KOPT-K1 (cell line): ENCODE measurements around the gene PDIA2.

Source experiments
- H3K27ac ChIP-seq: fragments of 200-600 bp; sonication (generic); 2 replicates; pipeline ENCODE4 v1.5.1; 2016; ENCODE audit warnings: antibody characterized with exemption, mild to moderate bottlenecking, low read depth, low read length; ENCODE audit not compliant: poor library complexity, severe bottlenecking
- H3K36me3 ChIP-seq: fragments of 200-600 bp; sonication (generic); 2 replicates; pipeline ENCODE4 v1.5.1; 2017; ENCODE audit warnings: antibody characterized with exemption, mild to moderate bottlenecking, low read length, moderate library complexity; ENCODE audit not compliant: insufficient read depth
- H3K9me3 ChIP-seq: fragments of 200-600 bp; sonication (generic); 2 replicates; pipeline ENCODE4 v1.5.1; 2017; ENCODE audit warnings: antibody characterized with exemption, low read length, mild to moderate bottlenecking; ENCODE audit not compliant: insufficient read depth, poor library complexity, severe bottlenecking

PDIA2 gene

DNA sequence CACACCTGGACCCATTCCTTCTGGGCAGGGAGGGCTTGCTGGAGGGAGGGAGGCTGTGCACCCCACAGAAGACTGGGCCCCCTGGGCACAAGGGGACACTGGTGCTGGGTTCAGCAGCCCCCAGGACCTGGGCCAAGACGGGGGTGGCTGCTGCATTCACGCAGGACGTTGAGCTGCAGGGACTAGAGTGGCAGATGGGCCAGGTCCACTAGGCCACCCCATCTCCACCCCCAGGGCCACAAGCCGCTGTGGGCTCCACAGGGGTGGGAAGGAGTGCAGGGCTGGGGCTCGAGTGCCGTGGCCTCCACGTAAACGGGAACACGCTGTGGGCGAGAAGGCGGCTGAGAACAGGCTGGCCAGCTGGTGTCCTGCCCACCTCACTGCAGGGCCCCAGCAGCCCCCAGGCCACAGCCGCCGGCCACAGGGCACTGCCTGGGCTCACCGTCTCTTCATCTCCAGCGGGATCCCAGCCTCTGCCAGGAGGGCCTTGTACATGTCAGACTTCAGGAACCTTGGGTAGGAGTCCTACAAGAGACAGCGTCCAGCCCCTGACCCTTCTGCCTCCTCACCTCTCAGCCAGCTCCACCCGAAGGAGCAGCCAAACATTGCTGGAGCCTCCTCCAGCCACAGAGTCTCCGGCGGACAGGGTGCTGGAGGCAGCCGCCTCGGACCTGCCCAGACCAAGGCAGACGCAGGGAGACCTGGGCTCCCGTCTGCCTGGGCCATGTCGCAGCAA is 13.7 kb upstream of the PDIA2 start:
- no peaks in the 10 kb centered on the region for H3K9me3 ChIP-seq
- no peak overlapping the region for H3K27ac ChIP-seq
- peaks cover 10% of the 10 kb centered on the region; the same call in 1 of the 2 replicates for H3K36me3 ChIP-seq

DNA sequence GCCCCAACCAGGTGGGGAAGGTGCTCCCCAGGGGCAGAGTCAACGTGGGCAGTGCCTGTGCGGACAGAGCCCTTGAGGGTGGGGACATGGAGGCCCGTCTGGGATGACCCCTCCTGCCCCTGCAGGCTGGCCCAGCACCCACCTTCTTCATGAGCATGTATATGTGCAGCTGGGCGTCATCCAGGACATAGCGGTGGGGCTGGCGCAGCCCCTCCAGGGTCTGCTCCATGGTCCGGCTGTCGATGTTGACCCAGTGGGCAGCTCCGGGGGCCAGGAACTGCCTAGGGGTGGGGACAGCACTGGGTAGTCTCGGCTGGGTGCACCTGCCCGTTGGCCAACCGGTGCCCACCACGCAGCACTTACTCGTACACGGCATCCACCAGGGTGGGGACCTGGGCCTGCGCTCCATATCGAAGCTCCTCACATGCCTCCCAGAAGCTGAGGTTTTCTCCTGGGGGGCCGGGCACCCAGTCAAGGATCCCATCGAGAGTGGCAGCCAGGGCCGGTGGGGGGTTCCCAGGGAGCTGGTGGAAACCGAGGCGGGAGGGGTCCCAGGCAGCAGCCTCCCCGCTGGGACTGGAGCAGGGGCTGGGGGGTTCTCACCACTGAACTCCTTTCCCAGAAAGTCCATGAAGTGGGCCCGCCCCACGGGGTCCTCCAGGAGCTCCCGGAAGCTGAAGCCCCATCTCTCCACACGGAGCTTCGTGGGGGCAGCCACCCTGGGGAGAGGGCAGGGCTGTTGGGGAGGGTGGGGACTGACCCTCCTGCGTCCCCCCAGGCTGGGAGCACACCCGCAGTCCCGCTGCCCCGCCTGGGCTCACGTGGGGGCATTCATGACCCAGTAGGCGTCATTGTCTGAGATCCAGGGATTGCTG is 12.3 kb upstream of the PDIA2 start:
- H3K27ac ChIP-seq = no peak overlapping the region
- H3K36me3 ChIP-seq = no peaks in the 10 kb centered on the region
- H3K9me3 ChIP-seq = no peaks in the 10 kb centered on the region

DNA sequence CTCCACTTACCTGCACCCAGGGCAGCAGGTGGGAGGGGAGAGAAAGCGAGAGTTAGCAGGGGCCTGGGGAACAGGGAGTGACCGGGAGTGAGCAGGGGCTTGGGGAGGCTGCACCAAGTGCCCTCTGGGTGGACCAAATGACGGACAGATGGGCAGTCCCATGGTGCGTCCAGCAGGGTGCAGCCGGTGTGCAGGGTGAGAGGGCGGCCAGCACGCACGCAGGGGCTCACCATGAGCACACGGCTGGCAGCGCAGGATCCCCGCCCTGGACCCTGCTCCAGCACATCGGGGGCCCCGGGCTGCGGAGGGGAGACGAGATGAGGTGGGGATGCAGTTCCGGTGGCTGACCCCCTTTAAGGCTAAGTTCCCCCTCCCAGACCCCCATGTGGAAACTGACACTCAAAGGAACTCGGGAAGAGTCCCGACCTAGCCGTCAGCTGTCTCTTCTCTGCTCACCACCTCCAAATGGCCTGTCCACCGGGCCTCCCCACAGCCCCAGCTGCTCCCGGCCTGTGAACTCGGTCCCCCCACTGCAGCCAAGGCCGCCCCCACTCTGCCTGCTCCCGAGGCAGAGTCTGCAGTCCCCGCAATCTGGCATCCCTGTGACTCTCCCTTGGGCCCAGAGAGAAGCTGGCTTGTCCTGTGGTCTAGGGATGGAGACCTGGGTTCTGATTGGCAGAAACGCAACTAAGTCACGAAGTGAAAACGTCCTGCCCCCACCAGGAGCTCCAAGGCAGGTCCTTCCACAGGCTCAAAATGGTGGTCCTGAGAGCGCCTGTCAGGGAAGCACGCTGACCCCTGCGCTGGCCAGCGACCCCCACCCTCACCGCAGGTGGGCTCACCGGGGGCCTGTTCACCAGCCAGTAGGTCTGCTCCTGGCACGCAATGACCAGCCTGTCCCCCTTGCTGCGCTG is 10.1 kb upstream of the PDIA2 start:
- Histone ChIP-seq H3K36me3 (no peaks in the 10 kb centered on the region), H3K27ac (no peak overlapping the region), H3K9me3 (no peaks in the 10 kb centered on the region)

DNA sequence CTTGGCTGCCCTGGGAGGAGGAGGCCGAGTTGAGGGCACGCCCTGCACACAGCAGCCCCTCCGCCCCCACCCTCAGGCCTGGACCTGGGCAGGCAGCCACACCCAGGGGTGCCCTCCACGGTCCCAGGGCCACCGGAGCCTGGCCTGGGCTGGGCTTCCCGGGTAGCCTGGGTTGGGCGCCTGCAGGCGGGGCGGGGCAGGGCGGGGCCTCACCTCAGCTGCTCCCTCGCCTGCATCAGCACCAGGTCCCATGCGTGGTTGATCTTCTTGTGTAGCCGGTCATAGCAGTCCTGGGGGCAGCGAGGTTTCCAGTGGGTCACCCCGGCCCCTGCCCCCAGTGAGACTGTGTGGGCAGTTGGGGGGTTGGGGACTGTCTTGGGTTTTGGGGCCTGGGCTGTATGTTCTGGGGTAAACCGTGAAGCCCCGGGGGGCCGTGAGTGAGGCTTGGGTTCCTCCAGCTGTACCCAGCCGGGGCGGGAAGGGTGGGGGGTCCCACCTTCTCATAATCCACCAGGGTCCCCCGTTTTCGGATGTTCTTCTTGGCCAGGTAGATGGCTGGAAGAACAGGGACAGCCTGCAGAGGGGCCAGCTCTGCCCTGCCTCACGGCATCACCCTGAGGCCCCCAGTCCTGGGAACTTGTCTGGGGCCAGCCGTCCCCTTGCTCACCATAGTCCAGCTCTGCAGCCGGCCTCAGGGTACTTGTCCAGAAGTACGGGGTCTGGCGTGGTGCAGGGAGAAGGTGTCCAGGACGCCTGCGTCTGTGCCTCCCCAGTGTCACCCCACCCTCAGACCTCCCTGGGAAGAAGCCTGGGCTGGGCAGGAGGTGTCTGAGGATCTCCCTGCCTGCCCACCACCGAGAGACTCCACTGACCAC is 9.2 kb upstream of the PDIA2 start:
- no peaks in the 10 kb centered on the region for H3K36me3 ChIP-seq
- no peaks in the 10 kb centered on the region for H3K9me3 ChIP-seq
- no peak overlapping the region for H3K27ac ChIP-seq

DNA sequence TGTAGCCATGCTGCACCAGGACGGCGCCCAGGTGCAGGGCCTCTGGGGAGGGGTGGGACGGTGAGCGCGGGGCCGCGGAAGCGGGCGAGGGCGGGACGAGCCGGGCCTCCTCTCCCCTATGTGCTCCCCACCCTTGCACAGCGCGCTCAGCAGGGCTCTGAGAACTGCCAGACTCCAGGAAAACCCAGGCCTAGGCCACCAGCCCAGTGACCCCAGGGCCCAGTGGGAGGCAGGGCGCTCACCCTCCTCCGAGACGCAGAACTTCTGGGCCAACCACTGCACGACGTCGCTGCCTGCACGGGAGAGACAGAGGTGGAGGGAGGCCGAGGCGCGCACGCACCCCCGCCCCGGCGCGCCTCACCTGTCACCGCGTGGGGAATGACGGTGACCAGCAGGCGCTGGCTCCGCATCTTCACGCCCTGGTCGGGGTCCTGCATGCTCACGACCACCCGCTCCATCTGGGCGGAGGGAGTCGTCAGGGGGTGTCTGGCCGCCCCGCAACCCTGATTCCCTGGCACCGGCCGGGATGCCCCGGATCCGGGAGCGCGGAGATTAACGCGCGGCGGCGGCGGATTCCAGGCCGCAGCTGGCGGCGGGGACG is 7.8 kb upstream of the PDIA2 start:
- Histone ChIP-seq H3K36me3 (no peaks in the 10 kb centered on the region), H3K9me3 (no peaks in the 10 kb centered on the region), H3K27ac (no peak overlapping the region)

DNA sequence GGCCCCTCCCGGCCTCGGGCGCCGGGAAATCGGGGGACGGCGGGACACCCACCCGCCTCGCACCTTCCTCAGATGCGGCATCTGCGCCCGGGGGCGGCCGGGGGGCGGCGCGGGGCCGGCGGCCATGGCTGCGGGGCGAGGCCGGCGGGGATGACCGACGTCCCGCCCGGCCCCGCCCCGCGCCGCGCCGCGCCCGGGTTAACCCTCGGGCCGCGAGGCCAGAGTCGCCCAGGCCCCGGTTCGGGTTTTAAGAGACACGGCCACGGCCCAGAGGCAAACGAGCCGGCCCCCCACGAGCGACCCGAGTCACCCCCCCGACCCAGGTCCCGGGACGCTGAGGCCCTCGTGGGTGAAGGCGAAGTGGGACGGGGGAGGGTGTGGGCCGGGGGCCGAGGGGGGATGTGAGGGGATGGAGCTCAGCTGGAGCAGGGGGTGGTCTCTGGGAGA is 7.2 kb upstream of the PDIA2 start, which contains the start of gene RGS11:
Gene RGS11, minus strand, starts transcription at position 159 of the 447 bp plus-strand sequence. Its CDS starts 33 bp downstream, at position 126.
- no peaks in the 10 kb centered on the region for H3K36me3 ChIP-seq
- no peaks in the 10 kb centered on the region for H3K9me3 ChIP-seq
- H3K27ac ChIP-seq = no peak within 1 kb of the TSS

DNA sequence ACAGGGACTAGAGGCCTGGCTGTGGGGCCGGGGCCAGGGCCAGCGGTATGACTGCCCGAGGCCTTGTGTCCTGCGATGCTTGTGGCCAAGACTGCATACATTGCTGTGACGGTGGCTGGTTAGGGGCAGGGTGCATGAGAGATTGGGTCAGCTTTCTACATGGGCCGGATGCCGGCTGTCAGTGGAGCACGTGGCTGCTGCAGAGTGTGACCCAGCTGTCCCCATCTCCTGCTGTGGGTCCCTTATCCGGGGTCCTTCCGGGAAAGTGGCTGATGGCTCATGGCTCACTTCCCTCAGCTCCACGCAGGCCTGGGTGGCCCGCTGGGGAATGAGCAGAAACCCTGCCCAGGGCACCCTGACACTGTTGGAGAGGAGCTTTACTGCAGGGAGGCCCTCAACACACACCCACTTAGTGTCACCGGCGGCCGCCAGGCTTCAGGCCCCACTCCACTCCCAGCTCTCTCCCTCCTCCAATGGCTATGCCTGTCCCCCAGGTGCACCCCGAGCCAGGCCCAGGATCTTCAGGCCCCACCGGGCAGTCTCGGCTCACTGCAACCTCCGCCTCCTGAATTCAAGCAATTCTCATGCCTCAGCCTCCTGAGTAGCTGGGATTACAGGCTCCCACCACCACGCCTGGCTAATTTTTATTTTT is 6.4 kb upstream of the PDIA2 start:
- H3K27ac ChIP-seq = no peak overlapping the region
- no peaks in the 10 kb centered on the region for H3K9me3 ChIP-seq
- H3K36me3 ChIP-seq = no peaks in the 10 kb centered on the region

DNA sequence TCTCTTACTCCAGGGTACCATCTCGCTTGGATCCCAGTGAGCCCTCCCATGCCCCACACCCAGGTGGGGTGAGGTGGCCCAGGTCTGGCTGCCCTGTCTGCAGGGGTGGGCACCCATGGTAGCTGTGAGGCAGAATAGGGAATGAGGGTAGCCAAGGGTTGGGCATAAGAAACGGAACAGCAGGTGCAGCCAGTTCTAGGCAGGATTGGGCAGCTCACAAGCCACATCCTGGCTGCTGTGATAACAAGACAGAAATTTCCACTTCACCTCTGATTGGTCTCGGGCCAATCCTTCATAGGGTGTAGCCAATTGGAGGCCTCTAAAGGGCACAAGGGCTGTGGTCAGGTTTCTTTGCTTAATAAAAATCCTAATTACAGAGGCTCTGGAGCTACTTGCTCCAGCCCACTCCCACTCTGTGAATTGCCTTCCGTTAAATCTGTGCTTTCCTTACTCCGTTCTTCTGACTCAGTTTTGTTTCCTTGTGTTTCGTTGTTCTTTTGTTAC is 4.0 kb upstream of the PDIA2 start:
- no peaks in the 10 kb centered on the region for H3K9me3 ChIP-seq
- no peaks in the 10 kb centered on the region for H3K36me3 ChIP-seq
- H3K27ac ChIP-seq = no peak overlapping the region

DNA sequence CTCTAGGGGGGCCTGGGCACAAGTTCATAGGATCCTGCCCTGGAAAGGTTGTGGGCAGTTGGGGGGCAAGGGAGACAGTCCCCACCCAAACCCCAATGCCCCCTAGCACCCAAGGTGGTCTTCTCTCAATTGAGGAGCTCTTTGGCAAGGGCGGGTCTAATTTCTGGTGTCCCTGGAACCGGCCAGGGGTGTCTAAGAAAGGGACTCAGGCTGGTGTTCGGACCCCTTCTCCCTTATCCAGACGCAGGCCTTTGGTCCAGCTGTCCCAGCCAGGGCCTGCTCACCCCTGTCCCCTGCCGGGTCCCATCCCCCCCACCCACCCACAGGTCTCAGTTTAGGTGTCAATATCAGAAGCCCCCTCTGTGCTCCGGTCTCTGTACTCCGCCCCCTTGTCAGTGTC is 3.4 kb upstream of the PDIA2 start:
- no peaks in the 10 kb centered on the region for H3K9me3 ChIP-seq
- no peak overlapping the region for H3K27ac ChIP-seq
- H3K36me3 ChIP-seq = no peaks in the 10 kb centered on the region

DNA sequence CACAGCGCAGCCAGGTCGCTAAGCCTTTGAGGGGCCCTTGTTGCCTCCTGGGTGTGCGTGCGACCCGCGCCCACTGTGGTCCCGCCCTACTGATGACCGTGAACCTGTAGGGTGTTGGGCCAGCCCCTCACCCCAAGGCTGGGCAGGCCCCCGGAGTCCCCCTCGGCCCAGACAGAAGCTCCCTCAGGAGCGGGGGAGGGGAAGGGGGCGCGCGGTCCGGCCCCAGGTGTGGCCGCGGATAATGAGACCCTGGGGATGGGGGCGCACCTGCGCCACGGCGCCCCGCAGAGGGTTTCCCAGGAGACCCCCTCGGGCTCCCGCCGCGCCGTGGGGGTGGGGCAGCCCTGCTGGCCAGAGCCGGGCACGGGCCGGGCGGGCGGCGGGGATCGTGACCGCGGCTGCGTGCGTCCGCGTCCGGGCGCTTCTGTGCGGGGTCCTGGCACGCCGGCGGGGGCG is 2.9 kb upstream of the PDIA2 start:
- Histone ChIP-seq H3K9me3 (no peaks in the 10 kb centered on the region), H3K36me3 (no peaks in the 10 kb centered on the region), H3K27ac (no peak overlapping the region)

DNA sequence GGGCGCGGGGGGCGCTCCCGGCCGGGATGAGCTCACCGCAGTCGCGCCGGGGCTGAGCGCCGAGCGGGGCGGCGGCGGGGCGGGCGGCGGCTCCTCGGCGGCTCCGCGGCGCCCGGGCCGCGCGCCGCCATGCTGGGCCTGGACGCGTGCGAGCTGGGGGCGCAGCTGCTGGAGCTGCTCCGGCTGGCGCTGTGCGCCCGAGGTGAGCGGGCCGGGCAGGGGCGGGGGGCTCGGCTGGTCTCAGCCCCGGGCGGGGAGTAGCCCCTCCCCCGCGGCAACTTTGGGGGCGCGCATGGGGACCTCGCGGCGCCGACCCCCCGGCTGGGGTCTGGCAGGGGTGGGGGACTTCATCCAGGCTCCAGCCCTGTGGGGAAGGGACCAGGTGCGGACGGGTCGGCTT is 2.4 kb upstream of the PDIA2 start, which contains the start of gene ARHGDIG:
Gene ARHGDIG, plus strand, starts transcription at position 40 of the 400 bp plus-strand sequence. Its CDS starts 90 bp downstream, at position 130.
- Histone ChIP-seq H3K9me3 (no peaks in the 10 kb centered on the region), H3K36me3 (no peaks in the 10 kb centered on the region), H3K27ac (no peak within 1 kb of the TSS)

DNA sequence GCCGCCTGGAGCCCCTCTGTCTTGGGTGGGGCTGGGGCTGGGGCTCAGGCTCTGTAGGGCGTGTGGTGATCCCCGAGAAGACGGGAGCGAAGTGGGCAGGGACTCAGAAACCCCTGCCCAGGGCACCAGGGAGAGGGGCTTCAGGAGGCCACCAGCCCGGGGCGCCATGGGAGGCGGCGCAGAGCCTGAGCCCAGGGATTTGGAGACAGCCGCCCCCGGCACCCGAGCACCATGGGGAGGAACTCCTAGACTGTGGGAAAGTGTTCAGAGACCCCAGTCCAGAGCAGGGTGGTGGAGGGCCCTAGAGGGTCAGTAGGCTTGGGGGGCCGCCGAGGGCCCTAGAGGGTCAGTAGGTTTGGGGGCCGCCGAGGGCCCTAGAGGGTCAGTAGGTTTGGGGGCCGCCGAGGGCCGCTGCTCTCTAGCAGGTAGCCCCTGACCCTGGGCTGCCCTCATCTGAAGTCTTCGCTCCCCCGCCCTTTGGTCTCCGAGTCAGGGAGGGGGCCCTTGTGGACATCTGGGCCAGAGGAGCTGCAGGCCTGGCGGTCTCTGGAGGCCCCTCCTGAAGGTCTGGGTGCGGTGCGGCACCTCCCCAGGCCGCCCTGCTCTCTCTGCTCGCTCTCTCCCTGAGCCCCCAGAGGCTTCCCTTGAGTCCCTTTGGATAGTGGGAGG is 1.8 kb upstream of the PDIA2 start:
- no peak overlapping the region for H3K27ac ChIP-seq
- H3K9me3 ChIP-seq = no peaks in the 10 kb centered on the region
- no peaks in the 10 kb centered on the region for H3K36me3 ChIP-seq
